Measurements from ENCODE around the gene ELOVL7. TPM values are rescaled to one million over a fixed set of nuclear protein-coding genes. Genes with fewer than 3 reads are reported as not detected.
"Not testable (repeated sequence)": the region's sequence is repeated elsewhere in the genome, so short reads cannot be mapped to it uniquely, and the experiment has no call there.

Gene ELOVL7
- polyA plus RNA-seq, 3 donors, result 0.21 to 0.36 (median 0.33) TPM

DNA sequence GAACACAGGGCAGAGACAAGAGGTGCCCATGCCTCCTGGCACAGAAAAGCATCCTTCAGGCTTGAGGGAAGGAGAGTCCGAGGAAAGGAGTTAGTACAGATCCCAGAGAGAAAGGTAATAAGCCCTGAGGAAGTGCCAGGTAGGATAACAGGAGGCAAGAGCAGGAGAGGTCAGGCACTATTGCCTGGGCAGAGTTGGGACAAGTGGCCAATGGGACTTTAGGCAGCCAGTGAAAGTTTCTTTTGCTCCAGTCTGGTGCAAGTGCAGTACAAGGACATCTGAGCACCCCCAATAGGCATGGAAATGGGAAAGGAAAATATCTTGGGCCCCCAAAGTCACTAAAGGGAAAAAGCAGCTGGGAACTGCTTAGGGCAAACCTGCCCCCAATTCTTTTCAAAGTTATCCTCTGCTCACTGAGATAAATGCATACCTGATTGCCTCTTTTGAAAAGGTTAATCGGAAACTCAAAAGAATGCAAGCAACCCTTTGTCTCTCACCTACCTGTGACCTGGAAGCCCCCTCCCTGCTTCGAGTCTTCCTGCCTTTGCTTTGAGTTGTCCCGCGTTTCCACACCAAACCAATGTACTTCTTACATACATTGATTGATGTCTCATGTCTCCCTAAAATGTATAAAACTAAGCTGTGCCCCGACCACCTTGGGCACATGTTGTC, 46.5 kb downstream of the ELOVL7 start:
- H3K4me1 Mint-ChIP-seq, result no peaks in the 10 kb centered on the region
- no peaks in the 10 kb centered on the region for H3K36me3 Mint-ChIP-seq
- Histone ChIP-seq H3K4me2 (replicated peaks; ENCODE audit: extremely low read depth, low read length, poor library complexity, severe bottlenecking) (no peak overlapping the region), H4K20me1 (ENCODE audit: insufficient read depth, low read length) (no peaks in the 10 kb centered on the region), H2AFZ (ENCODE audit: insufficient read depth, low read depth, low read length, poor library complexity, severe bottlenecking) (no peak overlapping the region), H3K9me3 (replicated peaks in 1 of 2; ENCODE audit: control insufficient read depth in 1 of 2, insufficient read depth in 1 of 2, low read length in 2 of 2) (no peaks in the 10 kb centered on the region), H3K4me3 (replicated peaks in 1 of 3; ENCODE audit: low read depth in 2 of 3, low read length in 3 of 3) (no peak overlapping the region), H3K36me3 (replicated peaks in 1 of 2; ENCODE audit: control insufficient read depth in 1 of 2, insufficient read depth in 2 of 2, low read length in 2 of 2) (no peaks in the 10 kb centered on the region), H3K4me1 (ENCODE audit: control insufficient read depth in 1 of 2, insufficient read depth in 2 of 2, low read length in 2 of 2) (no peaks in the 10 kb centered on the region), H3K79me2 (ENCODE audit: insufficient read depth, low read length) (no peaks in the 10 kb centered on the region), H3K27me3 (ENCODE audit: control insufficient read depth in 2 of 2, insufficient read depth in 2 of 2, low read length in 2 of 2) (no peaks in the 10 kb centered on the region), H3K27ac (ENCODE audit: low read depth in 1 of 2, low read length in 2 of 2) (no peak overlapping the region), H3K9ac (ENCODE audit: insufficient read depth, low read length, poor library complexity, severe bottlenecking) (no peak overlapping the region)
- 78% methylated on average over 3 of the region's 6 CpGs for WGBS (ENCODE audit: insufficient coverage)
- H3K27ac Mint-ChIP-seq, result no peak overlapping the region
- TF ChIP-seq, protein P1, sequence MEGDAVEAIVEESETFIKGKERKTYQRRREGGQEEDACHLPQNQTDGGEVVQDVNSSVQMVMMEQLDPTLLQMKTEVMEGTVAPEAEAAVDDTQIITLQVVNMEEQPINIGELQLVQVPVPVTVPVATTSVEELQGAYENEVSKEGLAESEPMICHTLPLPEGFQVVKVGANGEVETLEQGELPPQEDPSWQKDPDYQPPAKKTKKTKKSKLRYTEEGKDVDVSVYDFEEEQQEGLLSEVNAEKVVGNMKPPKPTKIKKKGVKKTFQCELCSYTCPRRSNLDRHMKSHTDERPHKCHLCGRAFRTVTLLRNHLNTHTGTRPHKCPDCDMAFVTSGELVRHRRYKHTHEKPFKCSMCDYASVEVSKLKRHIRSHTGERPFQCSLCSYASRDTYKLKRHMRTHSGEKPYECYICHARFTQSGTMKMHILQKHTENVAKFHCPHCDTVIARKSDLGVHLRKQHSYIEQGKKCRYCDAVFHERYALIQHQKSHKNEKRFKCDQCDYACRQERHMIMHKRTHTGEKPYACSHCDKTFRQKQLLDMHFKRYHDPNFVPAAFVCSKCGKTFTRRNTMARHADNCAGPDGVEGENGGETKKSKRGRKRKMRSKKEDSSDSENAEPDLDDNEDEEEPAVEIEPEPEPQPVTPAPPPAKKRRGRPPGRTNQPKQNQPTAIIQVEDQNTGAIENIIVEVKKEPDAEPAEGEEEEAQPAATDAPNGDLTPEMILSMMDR (IDR thresholded peaks at IDR 0.05), result no peak
- no peak overlapping the region for H3K4me3 Mint-ChIP-seq
- no peak for DNase-seq
- intact Hi-C loops (cut with micrococcal nuclease), result no loop called here
- H3K27me3 Mint-ChIP-seq (ENCODE audit: low read depth in 3 of 3), result peaks cover 0 to 2% (median 0%) of the 10 kb centered on the region in 3 donors
- H3K9me3 Mint-ChIP-seq, result peaks cover 0 to 3% (median 2%) of the 10 kb centered on the region in 7 donors

DNA sequence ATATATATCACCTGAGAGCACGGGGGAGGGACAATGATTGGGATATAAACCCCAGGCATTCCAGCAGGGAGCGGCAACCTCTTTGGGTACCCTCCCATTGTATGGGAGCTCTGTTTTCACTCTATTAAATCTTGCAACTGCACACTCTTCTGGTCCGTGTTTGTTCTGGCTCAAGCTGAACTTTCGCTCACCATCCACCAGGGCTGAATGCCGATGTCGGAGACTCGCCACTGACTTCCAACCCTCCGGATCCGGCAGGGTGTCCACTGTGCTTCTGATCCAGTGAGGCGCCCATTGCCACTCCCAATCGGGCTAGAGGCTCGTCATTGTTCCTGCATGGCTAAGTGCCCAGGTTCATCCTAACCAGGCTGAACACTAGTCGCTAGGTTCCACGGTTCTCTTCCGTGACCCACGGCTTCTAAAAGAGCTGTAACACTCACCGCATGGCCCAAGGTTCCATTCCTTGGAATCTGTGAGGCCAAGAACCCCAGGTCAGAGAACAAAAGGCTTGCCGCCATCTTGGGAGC, 48.6 kb downstream of the ELOVL7 start:
- H3K79me2 ChIP-seq (ENCODE audit: insufficient read depth, low read length); H3K27me3 ChIP-seq (ENCODE audit: control insufficient read depth in 2 of 2, insufficient read depth in 2 of 2, low read length in 2 of 2); H3K4me3 ChIP-seq (replicated peaks in 1 of 3; ENCODE audit: low read depth in 2 of 3, low read length in 3 of 3); H3K9me3 ChIP-seq (replicated peaks in 1 of 2; ENCODE audit: control insufficient read depth in 1 of 2, insufficient read depth in 1 of 2, low read length in 2 of 2); H3K4me1 ChIP-seq (ENCODE audit: control insufficient read depth in 1 of 2, insufficient read depth in 2 of 2, low read length in 2 of 2); H3K27me3 Mint-ChIP-seq (ENCODE audit: low read depth in 3 of 3); H3K4me1 Mint-ChIP-seq; intact Hi-C loops (cut with micrococcal nuclease); H3K4me3 Mint-ChIP-seq; H3K9me3 Mint-ChIP-seq; H3K36me3 Mint-ChIP-seq; H3K36me3 ChIP-seq (replicated peaks in 1 of 2; ENCODE audit: control insufficient read depth in 1 of 2, insufficient read depth in 2 of 2, low read length in 2 of 2); H2AFZ ChIP-seq (ENCODE audit: insufficient read depth, low read depth, low read length, poor library complexity, severe bottlenecking); H4K20me1 ChIP-seq (ENCODE audit: insufficient read depth, low read length); DNase-seq; H3K27ac ChIP-seq (ENCODE audit: low read depth in 1 of 2, low read length in 2 of 2); H3K4me2 ChIP-seq (replicated peaks; ENCODE audit: extremely low read depth, low read length, poor library complexity, severe bottlenecking); H3K9ac ChIP-seq (ENCODE audit: insufficient read depth, low read length, poor library complexity, severe bottlenecking): not testable (repeated sequence)
- WGBS (ENCODE audit: insufficient coverage), result 94% methylated on average over 16 of the region's 18 CpGs
- H3K27ac Mint-ChIP-seq, result peak overlapping the region in 1 of 7 donors; percentile 69
